HG03558 (cell line): Measurements from ENCODE around the gene UBE2D2.
"Not testable (repeated sequence)": the region's sequence is repeated elsewhere in the genome, so short reads cannot be mapped to it uniquely, and the experiment has no call there.

Experiments used
- ATAC-seq: cut with Tn5 transposase; IDR thresholded peaks from one replicate; pipeline ENCODE4 v1.9.1; 2021; ENCODE audit warnings: moderate number of reproducible peaks; ENCODE audit not compliant: unreplicated experiment; ENCODE audit errors: extremely low read depth

Gene UBE2D2

GRCh38 chr5:139546593-139546992, 14.5 kb upstream of the UBE2D2 start:
- not testable (repeated sequence) for ATAC-seq

- no peak for ATAC-seq
These were observed 11.8 kb upstream of the UBE2D2 start for GRCh38 chr5:139549162-139549894.

GRCh38 chr5:139550051-139550872, 10.9 kb upstream of the UBE2D2 start:
- ATAC-seq, result not testable (repeated sequence)

GRCh38 chr5:139551191-139551889, 9.8 kb upstream of the UBE2D2 start:
- no peak for ATAC-seq

GRCh38 chr5:139552893-139553575, 8.1 kb upstream of the UBE2D2 start:
- ATAC-seq, result no peak

GRCh38 chr5:139554264-139554663, 6.9 kb upstream of the UBE2D2 start:
- ATAC-seq, result no peak

- ATAC-seq, result no peak
These were observed 3.3 kb upstream of the UBE2D2 start for GRCh38 chr5:139557811-139558210.

- peak; percentile 1 for ATAC-seq
These were observed 714 bp downstream of the UBE2D2 start for GRCh38 chr5:139561655-139562451.

GRCh38 chr5:139562847-139563246, 1.7 kb downstream of the UBE2D2 start:
- ATAC-seq, result no peak

- ATAC-seq, result no peak
These were observed 4.5 kb downstream of the UBE2D2 start for GRCh38 chr5:139565411-139566305.

GRCh38 chr5:139566611-139567010, 5.5 kb downstream of the UBE2D2 start:
- ATAC-seq, result no peak

GRCh38 chr5:139569270-139569955, 8.3 kb downstream of the UBE2D2 start:
- ATAC-seq, result no peak

GRCh38 chr5:139571543-139571942, 10.4 kb downstream of the UBE2D2 start:
- ATAC-seq, result no peak

GRCh38 chr5:139571966-139572365, 10.8 kb downstream of the UBE2D2 start:
- ATAC-seq, result no peak

GRCh38 chr5:139574641-139575312, 13.6 kb downstream of the UBE2D2 start:
- ATAC-seq, result no peak

GRCh38 chr5:139575313-139575646, 14.1 kb downstream of the UBE2D2 start:
- no peak for ATAC-seq

GRCh38 chr5:139575751-139576150, 14.6 kb downstream of the UBE2D2 start:
- ATAC-seq, result no peak
